GM21447 (cell line): Measurements from ENCODE around the gene DNAH9.
"Not testable (repeated sequence)": the region's sequence is repeated elsewhere in the genome, so short reads cannot be mapped to it uniquely, and the experiment has no call there.

ENCODE experiments used
- ATAC-seq: cut with Tn5 transposase; IDR thresholded peaks from one replicate; pipeline ENCODE4 v1.9.1; 2021; ENCODE audit not compliant: unreplicated experiment

DNAH9 gene

DNA sequence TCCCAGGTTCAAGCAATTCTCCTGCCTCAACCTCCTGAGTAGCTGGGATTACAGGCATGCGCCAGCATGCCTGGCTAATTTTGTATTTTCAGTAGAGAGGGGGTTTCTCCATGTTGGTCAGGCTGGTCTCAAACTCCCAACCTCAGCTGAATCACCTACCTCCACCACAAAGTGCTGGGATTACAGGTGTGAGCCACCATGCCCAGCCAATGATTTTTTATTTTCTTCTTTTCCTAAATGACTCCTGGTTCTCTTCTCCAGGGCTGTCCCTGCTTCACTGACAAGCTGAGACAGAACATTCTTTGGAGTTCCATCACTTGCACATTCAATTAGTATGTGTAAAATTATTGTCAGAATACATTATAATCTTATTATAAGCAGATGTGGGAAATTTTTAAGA is 351.3 kb downstream of the DNAH9 start:
- ATAC-seq, result not testable (repeated sequence)

DNA sequence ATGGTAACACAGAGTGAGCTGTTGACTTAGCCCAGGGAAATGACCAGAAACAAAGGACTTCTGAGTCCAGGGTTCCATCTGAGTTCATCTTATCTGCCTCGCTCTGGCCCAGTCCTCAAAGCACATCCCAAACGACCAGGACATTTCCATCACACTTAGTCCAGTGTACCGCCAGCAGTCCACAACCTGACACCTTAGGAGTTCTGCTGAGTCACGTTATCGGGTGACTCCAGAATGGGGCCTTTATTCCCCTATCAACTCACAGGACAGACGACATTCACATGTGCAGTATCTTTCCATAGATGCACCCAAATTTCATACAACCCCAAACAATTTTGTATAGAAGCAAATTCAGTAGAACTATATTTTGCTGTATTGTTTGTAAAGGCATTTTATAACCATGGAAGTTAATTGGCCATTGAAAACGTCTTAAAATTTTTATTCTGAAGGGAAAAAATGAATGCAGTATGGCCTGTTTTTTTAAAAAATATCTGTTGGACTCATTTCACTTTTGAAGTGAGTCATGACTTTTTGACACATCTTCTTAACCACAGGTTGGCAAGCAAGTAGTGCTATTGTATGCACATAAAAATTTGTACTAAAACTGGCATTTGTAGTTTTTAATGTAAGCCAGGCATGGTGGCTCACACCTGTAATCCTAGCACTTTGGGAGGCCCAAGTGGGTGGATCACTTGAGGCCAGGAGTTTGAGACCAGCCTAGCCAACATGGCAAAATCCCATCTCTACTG is 352.7 kb downstream of the DNAH9 start:
- no peak for ATAC-seq

DNA sequence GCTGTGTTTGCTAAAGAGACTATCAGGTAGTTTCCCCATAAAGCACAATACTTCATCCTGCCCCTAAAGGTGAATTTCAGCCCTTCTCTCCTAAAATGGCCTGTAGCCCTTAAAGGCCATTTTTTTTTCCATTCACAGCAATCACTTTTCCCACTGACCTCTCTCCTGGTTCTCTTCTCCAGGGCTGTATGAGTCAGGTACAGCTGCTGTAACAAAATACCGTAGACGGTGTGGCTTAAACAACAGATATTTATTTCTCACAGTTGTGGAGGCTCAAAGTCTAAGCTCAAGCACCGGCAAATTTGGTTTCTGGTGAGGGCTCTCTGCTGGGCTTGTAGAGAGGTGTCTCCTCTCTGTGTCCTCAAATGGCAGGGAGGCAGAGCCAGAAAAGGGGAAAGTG is 354.3 kb downstream of the DNAH9 start:
- ATAC-seq, result no peak

DNA sequence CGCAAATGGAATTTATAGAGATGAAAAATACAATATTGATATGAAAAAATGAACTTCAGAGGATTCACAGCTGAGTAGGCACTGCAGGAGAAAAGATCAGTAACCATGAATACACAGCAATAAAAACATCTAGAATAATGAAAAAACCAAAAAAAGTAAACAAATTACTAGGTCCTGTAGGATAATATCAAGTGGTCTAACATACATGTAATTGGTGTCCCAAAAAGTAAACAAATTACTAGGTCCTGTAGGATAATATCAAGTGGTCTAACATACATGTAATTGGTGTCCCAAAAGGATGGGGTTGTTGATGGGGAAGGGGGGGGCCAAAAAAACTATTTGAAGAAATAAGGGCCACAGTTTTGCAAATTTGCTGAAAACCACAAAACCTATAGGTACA is 355.7 kb downstream of the DNAH9 start:
- ATAC-seq, result no peak

DNA sequence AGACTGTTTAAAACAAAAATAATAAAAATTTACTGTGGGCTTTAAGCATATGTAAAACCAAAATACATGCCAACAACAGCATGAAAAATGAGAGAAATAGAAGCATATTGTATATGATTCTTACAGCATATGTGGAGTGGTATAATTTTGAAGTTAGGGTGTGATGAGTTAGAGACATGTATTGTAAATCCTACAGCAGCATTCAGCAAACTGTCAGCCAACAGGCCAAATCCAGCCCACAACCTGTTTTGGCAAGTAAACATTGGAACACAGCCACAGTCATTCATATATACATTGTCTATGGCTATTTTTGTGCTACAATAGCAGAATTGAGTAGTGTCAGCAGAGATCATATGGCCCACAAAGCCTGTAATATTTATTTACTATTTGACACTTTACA is 356.7 kb downstream of the DNAH9 start:
- no peak for ATAC-seq

DNA sequence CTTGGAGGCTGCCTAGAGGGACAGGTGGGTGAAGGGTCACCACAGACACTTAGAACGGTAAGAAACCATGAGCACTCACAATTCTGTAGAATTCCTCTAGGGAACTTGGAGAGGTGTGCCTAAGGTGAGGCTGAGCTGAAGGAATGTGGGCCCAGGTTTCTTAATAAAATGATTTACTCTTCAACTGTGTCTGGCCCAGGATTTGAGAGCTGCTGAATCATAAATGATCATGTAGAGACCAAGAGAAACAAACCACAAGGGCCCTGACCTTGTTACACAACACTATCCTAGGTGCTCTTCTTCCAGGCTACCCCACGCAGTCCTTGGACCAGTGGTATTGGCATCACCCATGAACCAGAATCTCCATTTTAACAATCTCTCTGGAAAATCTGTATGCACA is 371.3 kb downstream of the DNAH9 start:
- ATAC-seq, result no peak

DNA sequence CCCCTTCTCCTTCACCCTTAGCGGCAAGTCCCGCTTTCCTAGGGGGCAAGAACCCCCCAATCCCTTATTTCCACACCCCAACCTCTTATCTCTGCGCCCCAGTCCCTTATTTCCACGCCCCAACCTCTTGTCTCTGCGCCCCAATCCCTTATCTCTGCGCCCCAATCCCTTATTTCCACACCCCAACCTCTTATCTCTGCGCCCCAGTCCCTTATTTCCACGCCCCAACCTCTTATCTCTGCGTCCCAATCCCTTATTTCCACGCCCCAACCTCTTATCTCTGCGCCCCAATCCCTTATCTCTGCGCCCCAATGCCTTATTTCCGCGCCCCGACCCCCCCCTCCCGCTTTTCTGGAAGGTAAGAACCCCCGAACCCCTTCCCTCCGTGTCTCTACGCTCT is 374.5 kb downstream of the DNAH9 start:
- ATAC-seq, result not testable (repeated sequence)

DNA sequence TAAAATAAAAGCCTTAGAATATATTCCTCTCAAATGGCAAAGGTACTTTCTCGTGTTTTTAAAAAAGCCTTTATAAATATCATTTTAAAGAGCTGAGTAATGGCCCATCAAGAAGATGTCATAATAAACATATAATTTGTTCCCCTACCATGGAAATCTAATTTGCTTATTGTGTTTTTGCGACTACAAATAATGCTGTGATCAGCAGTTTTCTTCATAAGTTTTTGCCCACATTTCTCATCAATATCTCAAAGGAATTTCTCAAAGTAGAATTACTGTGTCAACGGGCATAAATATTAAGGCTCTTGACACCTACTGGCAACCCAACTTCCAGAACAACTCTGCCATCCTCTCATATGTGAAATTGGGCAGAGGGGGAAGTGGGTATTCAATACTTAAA is 381.5 kb downstream of the DNAH9 start:
- ATAC-seq, result no peak

DNA sequence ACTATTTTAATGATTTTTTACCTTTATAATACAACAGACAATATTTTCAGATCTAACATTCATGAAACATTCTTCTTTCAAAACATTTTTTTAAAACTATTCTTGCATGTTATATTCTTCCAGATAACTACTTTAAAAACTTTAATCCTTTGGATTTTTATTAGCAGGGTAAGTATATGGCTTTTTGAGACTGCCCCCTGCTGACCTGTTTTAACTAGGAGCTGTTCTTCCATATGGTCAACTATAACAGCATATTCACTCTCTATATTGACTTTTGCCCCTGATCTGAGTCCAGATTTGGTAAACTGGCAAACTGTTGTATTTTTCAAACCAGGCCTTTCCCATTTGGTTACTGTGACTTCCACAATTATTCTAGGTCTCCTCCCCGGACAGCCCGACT is 382.5 kb downstream of the DNAH9 start:
- no peak for ATAC-seq

DNA sequence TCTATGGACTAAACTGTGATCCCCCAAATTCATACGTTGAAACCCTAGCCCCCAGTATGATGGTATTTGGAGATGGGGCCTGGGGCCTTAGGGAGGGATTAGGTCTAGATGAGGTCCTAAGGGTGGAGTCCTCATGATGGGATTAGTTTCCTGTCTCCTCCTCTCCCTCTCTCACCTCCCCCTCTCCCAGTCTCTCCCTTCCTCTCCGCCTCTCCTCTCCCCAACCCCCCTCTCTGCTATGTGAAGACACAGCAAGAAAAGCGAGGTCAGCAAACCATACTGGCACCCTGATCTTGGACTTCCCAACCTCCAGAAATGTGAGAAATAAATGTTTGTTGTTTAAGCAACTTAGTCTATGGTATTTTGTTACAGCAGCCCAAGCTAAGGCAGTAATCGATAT is 383.6 kb downstream of the DNAH9 start:
- ATAC-seq, result no peak

DNA sequence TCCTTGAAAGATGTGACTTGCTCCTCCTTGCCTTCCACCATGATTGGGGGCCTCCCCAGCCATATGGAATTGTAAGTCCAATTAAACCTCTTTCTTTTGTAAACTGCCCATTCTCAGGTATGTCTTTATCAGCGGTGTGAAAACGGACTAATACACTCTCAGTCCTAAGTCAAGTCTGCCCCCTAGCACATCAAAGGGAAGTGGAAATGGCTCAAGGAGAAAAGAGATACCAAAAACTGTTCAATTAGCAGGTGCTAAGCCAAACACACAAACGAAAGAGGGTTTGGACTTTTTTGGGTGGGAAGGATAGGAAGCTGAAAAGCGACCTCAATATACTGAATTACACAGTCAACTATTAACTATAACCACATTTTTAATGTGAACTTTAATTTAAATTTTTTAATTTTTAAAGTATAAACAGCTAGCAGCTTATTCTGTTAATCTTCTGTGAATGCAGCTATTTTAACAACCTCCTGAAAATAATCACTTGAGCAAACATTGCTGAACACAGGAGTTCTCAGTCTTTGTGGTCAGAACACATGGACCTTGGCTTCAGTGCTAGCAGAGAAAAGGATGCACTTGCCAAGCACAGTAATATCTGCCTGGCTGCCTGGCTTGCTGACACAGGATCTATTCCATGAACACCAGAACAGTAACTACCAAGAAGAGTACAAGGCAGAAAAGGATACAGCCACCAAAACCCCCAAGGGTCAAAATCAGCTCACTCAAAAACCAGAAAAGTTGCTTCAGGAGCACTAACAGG is 388.1 kb downstream of the DNAH9 start:
- no peak for ATAC-seq

DNA sequence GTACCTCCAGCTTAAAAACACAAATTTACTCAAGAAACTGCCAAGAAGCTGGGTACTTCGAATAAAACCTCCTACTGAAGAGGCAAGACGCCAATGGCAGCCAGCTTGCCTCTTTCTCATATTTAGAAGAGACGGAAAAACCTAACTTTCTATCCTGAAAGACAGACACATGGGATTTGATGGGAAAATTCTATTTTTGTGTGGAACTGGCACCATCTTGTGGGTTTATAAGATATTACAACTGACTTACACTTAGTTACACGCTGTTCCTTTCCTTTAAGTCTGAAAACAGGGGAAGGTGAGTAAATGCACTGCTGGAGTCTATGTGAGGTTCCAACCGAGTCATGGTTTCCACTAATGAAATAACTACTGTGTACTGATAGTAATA is 388.7 kb downstream of the DNAH9 start:
- no peak for ATAC-seq

DNA sequence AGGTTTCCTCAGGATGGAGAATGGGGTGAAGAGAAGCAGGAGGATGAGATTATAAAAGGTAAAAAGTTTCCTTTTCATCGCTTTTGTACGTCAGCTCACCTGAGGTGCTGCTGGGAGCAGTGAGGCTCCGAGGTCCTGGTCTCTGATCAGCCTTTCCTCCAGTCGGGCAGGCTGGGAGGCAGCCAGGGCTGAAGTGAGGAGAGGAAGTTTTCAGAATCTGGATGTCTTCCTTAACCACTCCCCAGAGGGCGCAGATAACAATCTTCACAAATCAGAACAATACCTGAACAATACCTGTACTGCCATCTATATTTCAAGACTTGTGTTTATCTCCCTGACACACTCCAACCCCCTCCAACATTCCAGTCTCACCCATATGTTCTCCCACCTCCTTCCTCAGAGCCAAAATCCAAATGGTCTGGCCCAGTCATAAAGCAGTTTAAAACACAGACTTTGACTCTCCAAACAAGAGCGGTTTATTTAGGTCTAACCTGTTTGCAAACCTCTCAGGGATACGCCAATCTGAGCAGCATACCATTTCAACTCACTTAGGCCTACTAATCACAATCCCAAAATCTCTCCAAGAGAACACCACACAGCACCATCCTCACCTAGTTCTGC is 392.2 kb downstream of the DNAH9 start:
- no peak for ATAC-seq

DNA sequence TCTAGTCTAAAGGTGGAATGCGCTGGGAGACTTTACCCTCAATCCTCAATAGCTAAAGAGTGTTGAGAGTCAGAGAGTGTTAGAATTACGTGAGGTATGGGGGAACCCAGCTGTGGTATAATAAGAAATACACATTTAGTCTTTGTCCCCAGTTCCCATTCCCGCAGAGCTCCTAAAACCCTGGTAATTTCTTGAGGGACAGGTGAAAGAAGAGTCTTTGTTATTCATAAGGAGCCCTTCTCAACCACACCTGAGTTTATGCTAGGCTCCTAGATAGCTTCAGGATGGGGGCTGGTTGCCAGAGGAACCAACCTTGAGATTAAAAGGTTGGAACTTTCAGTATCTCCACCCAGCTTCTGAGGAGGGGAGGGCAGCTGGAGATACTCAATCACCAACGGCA is 393.2 kb downstream of the DNAH9 start:
- no peak for ATAC-seq

DNA sequence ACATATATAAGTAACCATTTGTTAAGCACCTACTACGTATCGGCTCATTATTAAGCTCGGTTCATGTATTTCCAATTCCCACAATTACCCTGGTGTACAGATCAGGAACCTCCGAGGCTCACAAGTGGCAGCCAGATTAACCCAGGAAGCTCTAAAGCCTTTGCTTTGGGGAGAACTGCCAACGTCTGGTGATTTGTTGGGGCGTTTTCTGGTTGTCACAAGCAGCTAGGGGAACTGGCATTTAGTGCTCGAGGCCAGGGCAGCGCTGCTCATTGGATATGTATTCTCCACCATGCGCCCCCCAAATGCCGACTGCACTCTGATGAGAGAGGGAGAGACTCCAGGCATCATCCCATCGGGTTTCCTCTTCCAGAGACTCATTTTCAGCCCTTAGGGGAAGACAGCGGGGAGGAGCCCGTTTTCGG is 398.5 kb downstream of the DNAH9 start:
- ATAC-seq, result peak; percentile 49

DNA sequence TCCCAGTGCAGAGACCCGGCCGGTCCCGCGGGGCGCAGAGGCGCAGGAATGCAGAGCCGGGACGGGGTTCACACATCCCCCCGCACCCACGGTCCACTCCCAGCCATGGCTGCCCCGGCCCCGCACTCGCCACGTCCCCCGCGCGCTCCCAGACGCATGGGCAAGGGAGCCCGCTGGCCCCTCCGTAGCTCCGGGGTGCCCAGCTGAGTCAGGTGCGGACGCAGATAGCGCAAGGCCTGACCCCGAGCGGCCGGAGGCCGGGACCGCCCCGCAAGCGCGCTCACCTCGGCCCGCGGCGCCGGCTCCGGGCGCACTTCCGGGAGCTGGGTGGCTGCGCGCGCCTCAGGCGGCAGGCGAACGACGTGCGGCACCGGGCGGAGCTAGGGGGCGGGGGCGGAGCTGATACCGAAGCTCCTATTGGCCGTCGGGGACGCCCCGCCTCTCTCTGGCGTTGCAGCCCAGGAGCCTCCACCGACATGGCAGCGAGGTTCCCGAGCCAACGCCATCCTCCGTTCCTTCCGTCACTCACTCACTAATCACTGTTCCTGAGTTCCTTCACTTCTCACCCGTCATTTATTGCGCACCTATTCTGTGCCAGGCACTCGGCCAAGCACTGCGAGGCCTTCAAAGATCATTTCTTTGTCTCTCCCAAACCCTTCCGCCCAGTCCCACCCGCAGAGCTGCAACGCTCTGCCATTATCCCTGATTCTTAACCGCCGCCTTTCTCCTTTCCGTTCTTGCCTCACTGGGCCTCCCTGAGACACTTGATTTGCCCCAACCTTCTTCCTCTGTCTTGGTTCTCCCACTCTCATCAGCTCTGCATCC is 399.1 kb downstream of the DNAH9 start, which contains the start of gene ZNF18:
Gene ZNF18 (minus strand): TSS at position 329 of the 825 bp plus-strand sequence. CDS start 4,646 bp downstream, outside the sequence.
- peak; percentile 92 for ATAC-seq

DNA sequence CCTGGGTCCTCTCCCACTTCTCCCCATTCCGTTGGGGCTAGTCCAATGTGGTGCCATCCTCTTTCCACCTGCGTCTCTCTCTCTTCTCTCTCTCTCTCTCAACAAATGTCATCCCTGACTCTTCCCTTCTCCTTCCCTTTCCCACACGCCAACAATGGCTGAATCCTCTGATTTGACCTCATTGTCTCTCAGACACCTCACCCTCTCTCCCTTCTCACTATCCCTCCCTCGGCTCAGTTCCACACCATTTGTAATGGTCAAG is 399.6 kb downstream of the DNAH9 start:
- ATAC-seq, result no peak

DNA sequence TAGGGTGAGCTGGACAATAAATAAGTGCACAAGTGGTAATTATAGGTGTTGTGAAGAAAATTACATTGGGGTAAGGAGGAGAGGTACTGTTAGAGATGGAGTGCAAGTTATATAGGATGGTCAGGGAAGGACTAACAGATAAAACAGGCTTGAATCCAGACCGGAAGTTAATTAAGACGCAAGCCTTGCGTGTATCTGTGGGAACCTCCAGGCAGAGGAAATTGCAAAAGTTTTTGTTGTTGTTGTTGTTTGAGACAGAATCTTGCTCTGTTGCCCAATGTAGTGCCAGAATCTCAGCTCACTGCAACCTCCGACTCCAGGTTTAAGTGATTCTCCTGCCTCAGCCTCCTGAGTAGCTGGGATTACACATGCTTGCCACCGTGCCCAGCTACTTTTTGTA is 401.4 kb downstream of the DNAH9 start:
- no peak for ATAC-seq

DNA sequence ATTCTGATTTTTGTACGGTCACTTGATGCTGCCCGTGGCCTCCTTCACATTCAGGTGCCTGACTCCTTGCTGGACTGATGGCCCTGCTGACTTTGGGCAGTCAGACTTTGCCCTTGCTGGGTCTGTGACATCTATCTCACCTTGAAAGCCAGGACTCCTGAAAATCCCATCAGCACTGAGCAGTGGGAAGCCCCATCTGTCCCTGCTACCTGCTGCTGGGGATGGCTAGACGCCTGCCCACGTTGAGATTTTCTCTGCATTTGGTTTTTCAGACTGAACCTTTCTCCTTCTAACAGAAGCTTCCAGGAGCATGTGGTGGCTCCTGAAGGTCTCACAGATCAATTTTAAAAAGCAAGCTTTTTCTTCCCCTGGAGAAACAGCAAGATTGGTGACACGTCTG is 409.2 kb downstream of the DNAH9 start:
- no peak for ATAC-seq
